Hepatocyte (in vitro differentiated cells): ENCODE data around the gene CAMK1. TPM values are rescaled to one million over a fixed set of nuclear protein-coding genes. Genes with fewer than 3 reads are reported as not detected.

Experiments
- DNase-seq: peaks from one replicate; pipeline ENCODE4 v3.0.0-alpha.2; 2016; ENCODE audit warnings: low spot score
- H2AFZ ChIP-seq: fragments of 200-600 bp; sonication (generic); 2 replicates; pipeline ENCODE4 v1.6.0; 2016; ENCODE audit warnings: antibody characterized with exemption, mild to moderate bottlenecking
- H3K27ac ChIP-seq: fragments of 200-600 bp; sonication (generic); 2 replicates; pipeline ENCODE4 v1.5.1; 2016; ENCODE audit warnings: mild to moderate bottlenecking
- H3K27me3 ChIP-seq: fragments of 200-600 bp; sonication (generic); 2 replicates; pipeline ENCODE4 v1.6.1; 2016
- H3K36me3 ChIP-seq: fragments of 200-600 bp; sonication (generic); replicated peaks from 2 replicates; pipeline ENCODE4 v1.5.1; 2016; ENCODE audit warnings: low read depth; ENCODE audit not compliant: insufficient read depth
- H3K4me1 ChIP-seq: fragments of 200-600 bp; sonication (generic); 2 replicates; pipeline ENCODE4 v1.5.1; 2016; ENCODE audit warnings: mild to moderate bottlenecking, moderate library complexity; ENCODE audit not compliant: insufficient read depth
- H3K4me2 ChIP-seq: fragments of 200-600 bp; sonication (generic); 2 replicates; pipeline ENCODE4 v1.6.0; 2016
- H3K4me3 ChIP-seq: fragments of 200-600 bp; sonication (generic); 2 replicates; pipeline ENCODE4 v1.5.1; 2016; ENCODE audit warnings: mild to moderate bottlenecking
- H3K79me2 ChIP-seq: fragments of 200-600 bp; sonication (generic); 2 replicates; pipeline ENCODE4 v1.6.0; 2017; ENCODE audit warnings: mild to moderate bottlenecking
- H3K9me2 ChIP-seq: fragments of 200-600 bp; sonication (generic); replicated peaks from 2 replicates; pipeline ENCODE4 v1.6.0; 2017; ENCODE audit warnings: mild to moderate bottlenecking; ENCODE audit not compliant: insufficient read depth
- H3K9me3 ChIP-seq: fragments of 200-600 bp; sonication (generic); 2 replicates; pipeline ENCODE4 v1.5.1; 2016; ENCODE audit warnings: low read depth, mild to moderate bottlenecking
- H4K20me1 ChIP-seq: fragments of 200-600 bp; sonication (generic); 2 replicates; pipeline ENCODE4 v1.6.0; 2016; ENCODE audit warnings: mild to moderate bottlenecking; ENCODE audit not compliant: insufficient read depth, poor library complexity, severe bottlenecking
- CTCF ChIP-seq: fragments of 200-600 bp; sonication (generic); IDR thresholded peaks from 2 replicates; pipeline ENCODE4 v1.5.1; 2016; ENCODE audit warnings: antibody characterized with exemption, mild to moderate bottlenecking; ENCODE audit not compliant: poor library complexity
- EZH2 ChIP-seq: fragments of 200-600 bp; sonication (generic); IDR thresholded peaks from 2 replicates; pipeline ENCODE4 v1.6.1; 2016; ENCODE audit warnings: antibody characterized with exemption, mild to moderate bottlenecking, borderline replicate concordance
- EZH2phosphoT487 ChIP-seq: fragments of 200-600 bp; sonication (generic); IDR thresholded peaks from one replicate; pipeline ENCODE4 v1.6.1; 2018; ENCODE audit warnings: antibody characterized with exemption, mild to moderate bottlenecking, low read depth, moderate library complexity; ENCODE audit not compliant: unreplicated experiment, severe bottlenecking
- WGBS: methylation state at CpG from one replicate; pipeline ENCODE4 v1.1.6; 2016; ENCODE audit warnings: low lambda C conversion rate; ENCODE audit errors: missing lambda C conversion rate; 5-methylcytosine and 5-hydroxymethylcytosine counted together
- polyA plus RNA-seq: library from polyadenylated mRNA; unstranded; fragments of >200 nt; fragmentation: Nextera tagmentation; extraction: Ambion mirVana; gene quantifications from 2 replicates; pipeline ENCODE4 v1.2.1, GENCODE V29; 2016
- total RNA-seq: library from RNA; depleted of rRNA; stranded (reverse); fragments of >200 nt; gene quantifications from 2 replicates; pipeline ENCODE4 v1.2.3, GENCODE V29; 2014

The CAMK1 gene
- total and polyA plus RNA-seq, 2 experiments from 2014 or later: 9.7 to 16.1 TPM

- H3K27ac ChIP-seq: no peak overlapping the region
- H3K36me3 ChIP-seq: no peaks in the 10 kb centered on the region
- TF ChIP-seq CTCF: no peak
- no peak for TF ChIP-seq EZH2
- TF ChIP-seq EZH2phosphoT487: no peak
- H3K79me2 ChIP-seq: no peaks in the 10 kb centered on the region
- no peak overlapping the region for H3K4me3 ChIP-seq
- H3K9me3 ChIP-seq: no peaks in the 10 kb centered on the region
- no peak overlapping the region for H2AFZ ChIP-seq
- DNase-seq: no peak
- H3K9me2 ChIP-seq: no peaks in the 10 kb centered on the region
- 91% methylated on average over 9 of the region's 9 CpGs for WGBS
- H4K20me1 ChIP-seq: no peaks in the 10 kb centered on the region
- H3K27me3 ChIP-seq: no peaks in the 10 kb centered on the region
- H3K4me1 ChIP-seq: no peaks in the 10 kb centered on the region
- H3K4me2 ChIP-seq: no peak overlapping the region
Measured at GRCh38 chr3:9815986-9816385, 46.2 kb upstream of the CAMK1 start.

GRCh38 chr3:9812870-9813483 is 43.2 kb upstream of the CAMK1 start:
- H3K27me3 ChIP-seq: no peaks in the 10 kb centered on the region
- WGBS: 96% methylated on average over 9 of the region's 9 CpGs
- no peaks in the 10 kb centered on the region for H3K9me3 ChIP-seq
- no peak overlapping the region for H3K4me3 ChIP-seq
- H3K79me2 ChIP-seq: no peaks in the 10 kb centered on the region
- no peaks in the 10 kb centered on the region for H4K20me1 ChIP-seq
- H3K9me2 ChIP-seq: no peaks in the 10 kb centered on the region
- no peak overlapping the region for H2AFZ ChIP-seq
- no peak overlapping the region for H3K4me2 ChIP-seq
- H3K27ac ChIP-seq: no peak overlapping the region
- no peaks in the 10 kb centered on the region for H3K36me3 ChIP-seq
- DNase-seq: no peak
- no peak for TF ChIP-seq CTCF
- TF ChIP-seq EZH2phosphoT487: no peak
- no peak for TF ChIP-seq EZH2
- H3K4me1 ChIP-seq: peaks cover 14% of the 10 kb centered on the region

GRCh38 chr3:9810846-9811245 is 41.1 kb upstream of the CAMK1 start:
- no peak for TF ChIP-seq CTCF
- no peak for TF ChIP-seq EZH2phosphoT487
- no peak for TF ChIP-seq EZH2
- Histone ChIP-seq H3K79me2 (no peaks in the 10 kb centered on the region), H3K27ac (peak overlapping the region; percentile 86), H3K4me3 (no peak overlapping the region), H3K4me2 (peak overlapping the region; percentile 93), H2AFZ (peak overlapping the region; percentile 32), H3K27me3 (no peaks in the 10 kb centered on the region), H3K9me3 (no peaks in the 10 kb centered on the region), H4K20me1 (no peaks in the 10 kb centered on the region), H3K36me3 (no peaks in the 10 kb centered on the region), H3K9me2 (no peaks in the 10 kb centered on the region), H3K4me1 (peaks cover 14% of the 10 kb centered on the region)
- DNase-seq: no peak
- 85% methylated on average over 10 of the region's 10 CpGs for WGBS

GRCh38 chr3:9810433-9810770 is 40.7 kb upstream of the CAMK1 start:
- no peak for TF ChIP-seq CTCF
- no peak for TF ChIP-seq EZH2phosphoT487
- TF ChIP-seq EZH2: no peak
- H3K9me3 ChIP-seq: no peaks in the 10 kb centered on the region
- peak overlapping the region; percentile 14 for H3K4me3 ChIP-seq
- H3K27ac ChIP-seq: peak overlapping the region; percentile 86
- 11% methylated on average over 18 of the region's 18 CpGs for WGBS
- peak overlapping the region; percentile 93 for H3K4me2 ChIP-seq
- no peaks in the 10 kb centered on the region for H3K9me2 ChIP-seq
- H4K20me1 ChIP-seq: no peaks in the 10 kb centered on the region
- H2AFZ ChIP-seq: peak overlapping the region; percentile 32
- no peaks in the 10 kb centered on the region for H3K36me3 ChIP-seq
- DNase-seq: no peak
- no peaks in the 10 kb centered on the region for H3K79me2 ChIP-seq
- H3K27me3 ChIP-seq: no peaks in the 10 kb centered on the region
- H3K4me1 ChIP-seq: peaks cover 14% of the 10 kb centered on the region
